ENCODE measurements around the gene BLNK. TPM values are rescaled to one million over a fixed set of nuclear protein-coding genes. Genes with fewer than 3 reads are reported as not detected.

Gene BLNK
- polyA plus RNA-seq, 1 of the 3 experiments (the other 2 are of a cell fraction) = not detected

DNA sequence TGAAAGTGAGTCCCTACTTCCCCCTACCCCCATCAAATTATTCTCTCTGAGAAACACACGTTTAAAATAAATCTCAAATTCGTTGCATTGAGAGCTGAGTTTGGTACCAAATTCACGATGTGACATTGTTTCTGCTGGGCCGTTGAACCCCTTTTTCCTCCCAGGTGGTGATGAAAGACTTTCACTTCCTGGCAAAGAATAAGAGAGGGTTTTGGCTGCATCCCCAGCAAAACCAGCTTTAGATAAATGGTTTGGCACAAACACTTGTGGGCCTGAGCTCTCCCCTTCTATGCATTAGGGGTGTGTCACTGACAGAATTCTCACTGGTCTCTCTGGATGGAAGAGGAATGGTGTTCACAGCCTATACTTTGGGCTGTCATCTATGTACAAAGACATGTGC is 24.1 kb upstream of the BLNK start:
- no peak overlapping the region for H3K27ac ChIP-seq (ENCODE audit: low read depth in 2 of 2, low read length in 1 of 2)
- no peaks in the 10 kb centered on the region; a peak in 1 of 4 replicates for H3K4me1 ChIP-seq (ENCODE audit: control insufficient read depth in 1 of 2, insufficient read depth in 2 of 2, low read depth in 1 of 2, low read length in 1 of 2)
- no peaks in the 10 kb centered on the region for H3F3A ChIP-seq (replicated peaks; ENCODE audit: insufficient read depth)
- no peak for TF ChIP-seq MXI1 (IDR thresholded peaks at IDR 0.05; ENCODE audit: low read depth, low read length)
- TF ChIP-seq RAD21 (IDR thresholded peaks at IDR 0.05; ENCODE audit: low read length) = no peak
- no peak for TF ChIP-seq YY1 (IDR thresholded peaks at IDR 0.05; ENCODE audit: low read depth)
- TF ChIP-seq NFIC (IDR thresholded peaks at IDR 0.05; ENCODE audit: borderline replicate concordance) = no peak
- TF ChIP-seq, protein P1, sequence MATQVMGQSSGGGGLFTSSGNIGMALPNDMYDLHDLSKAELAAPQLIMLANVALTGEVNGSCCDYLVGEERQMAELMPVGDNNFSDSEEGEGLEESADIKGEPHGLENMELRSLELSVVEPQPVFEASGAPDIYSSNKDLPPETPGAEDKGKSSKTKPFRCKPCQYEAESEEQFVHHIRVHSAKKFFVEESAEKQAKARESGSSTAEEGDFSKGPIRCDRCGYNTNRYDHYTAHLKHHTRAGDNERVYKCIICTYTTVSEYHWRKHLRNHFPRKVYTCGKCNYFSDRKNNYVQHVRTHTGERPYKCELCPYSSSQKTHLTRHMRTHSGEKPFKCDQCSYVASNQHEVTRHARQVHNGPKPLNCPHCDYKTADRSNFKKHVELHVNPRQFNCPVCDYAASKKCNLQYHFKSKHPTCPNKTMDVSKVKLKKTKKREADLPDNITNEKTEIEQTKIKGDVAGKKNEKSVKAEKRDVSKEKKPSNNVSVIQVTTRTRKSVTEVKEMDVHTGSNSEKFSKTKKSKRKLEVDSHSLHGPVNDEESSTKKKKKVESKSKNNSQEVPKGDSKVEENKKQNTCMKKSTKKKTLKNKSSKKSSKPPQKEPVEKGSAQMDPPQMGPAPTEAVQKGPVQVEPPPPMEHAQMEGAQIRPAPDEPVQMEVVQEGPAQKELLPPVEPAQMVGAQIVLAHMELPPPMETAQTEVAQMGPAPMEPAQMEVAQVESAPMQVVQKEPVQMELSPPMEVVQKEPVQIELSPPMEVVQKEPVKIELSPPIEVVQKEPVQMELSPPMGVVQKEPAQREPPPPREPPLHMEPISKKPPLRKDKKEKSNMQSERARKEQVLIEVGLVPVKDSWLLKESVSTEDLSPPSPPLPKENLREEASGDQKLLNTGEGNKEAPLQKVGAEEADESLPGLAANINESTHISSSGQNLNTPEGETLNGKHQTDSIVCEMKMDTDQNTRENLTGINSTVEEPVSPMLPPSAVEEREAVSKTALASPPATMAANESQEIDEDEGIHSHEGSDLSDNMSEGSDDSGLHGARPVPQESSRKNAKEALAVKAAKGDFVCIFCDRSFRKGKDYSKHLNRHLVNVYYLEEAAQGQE (IDR thresholded peaks at IDR 0.05; ENCODE audit: low read depth, low read length) = no peak
- TF ChIP-seq TEAD4 (IDR thresholded peaks at IDR 0.05; ENCODE audit: borderline replicate concordance, insufficient read depth) = no peak
- H3K9me3 ChIP-seq = no peaks in the 10 kb centered on the region
- no peak overlapping the region for H3K9ac ChIP-seq
- H3K79me2 ChIP-seq (ENCODE audit: insufficient read depth) = no peaks in the 10 kb centered on the region
- no peak overlapping the region for H3K4me2 ChIP-seq
- H3K36me3 ChIP-seq (replicated peaks in 1 of 2; ENCODE audit: control insufficient read depth in 1 of 2, insufficient read depth in 2 of 2, low read length in 1 of 2) = no peaks in the 10 kb centered on the region
- no peaks in the 10 kb centered on the region for H4K20me1 ChIP-seq (ENCODE audit: insufficient read depth)
- H2AFZ ChIP-seq (ENCODE audit: low read depth) = no peak overlapping the region
- 10% methylated on average over 4 of the region's 4 CpGs for whole genome bisulfite sequencing (ENCODE audit: low lambda C conversion rate)
- ChIA-PET CTCF (interaction anchor here (1.3 to 10.2 kb wide), 4 partner anchors 11 to 278 kb away, joined by 5 to 112 read pairs (median 8); no protein-coding TSS in a partner anchor), POLR2A (no interaction called here)
- H3K27me3 ChIP-seq (ENCODE audit: insufficient read depth) = 0 out of 2 replicates have a peak, but pooled peaks cover 1% of the 10 kb centered on the region
- no peaks in the 10 kb centered on the region for H3K9me2 ChIP-seq
- DNase-seq = no peak
- H3K4me3 ChIP-seq (ENCODE audit: low read depth in 2 of 2, low read length in 1 of 2) = no peak overlapping the region

DNA sequence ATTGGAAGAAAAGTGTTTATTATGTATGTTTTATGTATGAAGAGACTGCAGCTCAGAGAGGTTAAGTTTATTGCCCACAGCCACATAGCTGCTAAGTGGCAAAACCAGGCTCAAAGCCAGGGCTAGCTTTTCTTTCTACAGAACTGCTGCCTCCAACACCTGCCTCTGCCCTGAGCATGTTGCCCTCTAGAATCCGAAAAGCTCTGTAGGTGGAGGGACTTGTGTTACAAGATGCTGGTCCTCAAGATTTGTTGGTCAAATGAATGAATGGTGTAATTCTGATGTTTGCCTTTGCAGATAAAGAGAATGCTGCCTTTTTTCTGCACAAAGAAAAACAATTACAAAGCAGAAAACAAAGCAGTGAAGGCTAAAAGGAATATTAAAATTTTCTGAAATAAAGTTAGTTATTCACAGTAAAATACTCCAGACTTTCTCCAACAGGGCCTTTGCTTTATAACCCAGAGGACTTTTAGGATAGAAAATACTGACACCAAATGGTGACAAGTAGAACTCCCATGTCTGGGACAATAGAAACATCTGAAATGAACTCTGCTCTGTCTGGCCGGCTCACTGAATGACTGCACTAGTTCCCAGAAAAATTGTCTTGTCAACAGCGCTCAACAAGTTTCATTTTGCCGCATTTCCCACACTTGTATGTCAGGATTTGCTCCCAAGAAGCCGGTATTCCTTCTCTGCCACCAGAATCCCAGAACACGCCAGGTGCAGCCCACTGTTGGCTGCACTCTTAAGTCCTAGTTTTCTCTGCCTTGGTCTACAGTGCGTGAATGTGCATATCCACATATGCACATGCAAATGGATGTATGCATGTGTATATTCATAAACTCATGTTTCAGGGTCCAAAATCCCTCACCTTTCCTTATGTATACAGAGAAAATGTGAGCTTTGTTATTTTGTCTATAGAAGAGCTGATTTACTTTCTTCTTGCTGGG is 21.9 kb upstream of the BLNK start:
- H3K4me2 ChIP-seq = no peak overlapping the region
- H3K27me3 ChIP-seq (ENCODE audit: insufficient read depth) = no peaks in the 10 kb centered on the region
- H3K9me3 ChIP-seq = no peaks in the 10 kb centered on the region
- ChIA-PET CTCF (interaction anchor here (0.6 to 10.2 kb wide), 24 partner anchors 8 to 919 kb away, joined by 3 to 112 read pairs (median 4); partner anchors contain the start of genes BLNK and DNTT), POLR2A (no interaction called here)
- no peaks in the 10 kb centered on the region; a peak in 1 of 4 replicates for H3K4me1 ChIP-seq (ENCODE audit: control insufficient read depth in 1 of 2, insufficient read depth in 2 of 2, low read depth in 1 of 2, low read length in 1 of 2)
- H3K9ac ChIP-seq = no peak overlapping the region
- no peaks in the 10 kb centered on the region for H3F3A ChIP-seq (replicated peaks; ENCODE audit: insufficient read depth)
- no peak overlapping the region for H2AFZ ChIP-seq (ENCODE audit: low read depth)
- H3K27ac ChIP-seq (ENCODE audit: low read depth in 2 of 2, low read length in 1 of 2) = no peak overlapping the region
- no peaks in the 10 kb centered on the region for H3K9me2 ChIP-seq
- no peaks in the 10 kb centered on the region for H4K20me1 ChIP-seq (ENCODE audit: insufficient read depth)
- peak overlapping the region in 1 of 2 experiments; percentile 5; a peak in 1 of 4 replicates for H3K4me3 ChIP-seq (ENCODE audit: low read depth in 2 of 2, low read length in 1 of 2)
- 27% methylated on average over 7 of the region's 7 CpGs for WGBS (ENCODE audit: low lambda C conversion rate)
- H3K36me3 ChIP-seq (replicated peaks in 1 of 2; ENCODE audit: control insufficient read depth in 1 of 2, insufficient read depth in 2 of 2, low read length in 1 of 2) = no peaks in the 10 kb centered on the region
- peak; percentile 36 for DNase-seq
- H3K79me2 ChIP-seq (ENCODE audit: insufficient read depth) = no peaks in the 10 kb centered on the region
- peak; percentile 44 for TF ChIP-seq SMC3 (IDR thresholded peaks at IDR 0.05; ENCODE audit: low read depth, low read length)
- TF ChIP-seq RAD21 (IDR thresholded peaks at IDR 0.05; ENCODE audit: low read length) = peak; percentile 83
- TF ChIP-seq, protein P2, sequence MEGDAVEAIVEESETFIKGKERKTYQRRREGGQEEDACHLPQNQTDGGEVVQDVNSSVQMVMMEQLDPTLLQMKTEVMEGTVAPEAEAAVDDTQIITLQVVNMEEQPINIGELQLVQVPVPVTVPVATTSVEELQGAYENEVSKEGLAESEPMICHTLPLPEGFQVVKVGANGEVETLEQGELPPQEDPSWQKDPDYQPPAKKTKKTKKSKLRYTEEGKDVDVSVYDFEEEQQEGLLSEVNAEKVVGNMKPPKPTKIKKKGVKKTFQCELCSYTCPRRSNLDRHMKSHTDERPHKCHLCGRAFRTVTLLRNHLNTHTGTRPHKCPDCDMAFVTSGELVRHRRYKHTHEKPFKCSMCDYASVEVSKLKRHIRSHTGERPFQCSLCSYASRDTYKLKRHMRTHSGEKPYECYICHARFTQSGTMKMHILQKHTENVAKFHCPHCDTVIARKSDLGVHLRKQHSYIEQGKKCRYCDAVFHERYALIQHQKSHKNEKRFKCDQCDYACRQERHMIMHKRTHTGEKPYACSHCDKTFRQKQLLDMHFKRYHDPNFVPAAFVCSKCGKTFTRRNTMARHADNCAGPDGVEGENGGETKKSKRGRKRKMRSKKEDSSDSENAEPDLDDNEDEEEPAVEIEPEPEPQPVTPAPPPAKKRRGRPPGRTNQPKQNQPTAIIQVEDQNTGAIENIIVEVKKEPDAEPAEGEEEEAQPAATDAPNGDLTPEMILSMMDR (IDR thresholded peaks at IDR 0.05) = peak; percentile 64
- no peak for TF ChIP-seq FOSL2 (IDR thresholded peaks at IDR 0.05; ENCODE audit: borderline replicate concordance, low read depth)
- no peak for TF ChIP-seq POLR2AphosphoS5 (IDR thresholded peaks at IDR 0.05; ENCODE audit: low read depth, low read length)

Data from SK-N-SH (cell line).